GM10847 (cell line): ENCODE data around the gene GMDS.

Experiments used
- POLR2A ChIP-seq: IDR thresholded peaks from 2 replicates; pipeline ENCODE4 v1.6.1; 2011; ENCODE audit not compliant: insufficient read length; ENCODE audit errors: extremely low read depth

GMDS gene

GRCh38 chr6:2249126-2249525 lies 3.7 kb upstream of the GMDS start:
- no peak for TF ChIP-seq POLR2A

DNA sequence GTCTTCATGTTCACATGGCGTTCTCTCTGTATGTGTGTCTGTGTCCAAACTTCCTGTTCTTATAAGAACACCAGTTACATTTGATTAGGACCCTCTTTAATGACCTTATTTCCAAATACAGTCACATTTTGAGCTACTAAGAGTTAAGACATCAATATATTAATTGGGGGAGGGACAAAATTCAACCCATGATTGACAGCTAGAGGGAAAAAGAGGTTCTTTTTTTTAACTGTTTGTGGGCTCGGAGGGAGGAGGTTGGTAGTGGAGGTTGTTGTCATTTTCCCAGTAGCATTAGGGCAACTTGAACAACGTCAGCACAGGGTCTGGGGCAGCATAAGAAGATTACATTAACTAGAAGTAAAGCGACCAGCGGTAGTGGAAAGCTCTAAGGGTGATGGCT lies 2.3 kb upstream of the GMDS start:
- TF ChIP-seq POLR2A = no peak

- TF ChIP-seq POLR2A = no peak
Observed at GRCh38 chr6:2245877-2246863, 765 bp upstream of the GMDS start.

- no peak for TF ChIP-seq POLR2A
Observed at GRCh38 chr6:2244261-2245102, 923 bp downstream of the GMDS start.

DNA sequence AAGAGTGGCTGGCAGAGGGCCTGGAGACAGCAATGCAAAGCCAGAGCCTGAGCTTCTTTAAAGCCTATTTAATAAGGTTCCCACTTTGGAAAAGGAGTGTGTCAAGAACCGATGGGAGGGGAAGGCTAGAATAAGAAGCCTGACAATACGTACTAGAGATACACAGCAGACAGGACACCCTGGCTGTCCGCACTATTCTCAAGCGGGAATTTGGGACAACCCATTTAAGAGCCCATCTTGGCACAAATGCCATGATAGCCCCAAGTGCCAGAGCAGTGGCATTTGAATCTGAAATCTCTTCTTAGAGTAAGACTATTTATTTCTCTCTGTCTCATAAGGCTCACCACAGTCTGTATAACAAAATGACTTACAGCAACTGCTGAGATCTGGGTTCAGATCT lies 3.1 kb downstream of the GMDS start:
- no peak for TF ChIP-seq POLR2A

DNA sequence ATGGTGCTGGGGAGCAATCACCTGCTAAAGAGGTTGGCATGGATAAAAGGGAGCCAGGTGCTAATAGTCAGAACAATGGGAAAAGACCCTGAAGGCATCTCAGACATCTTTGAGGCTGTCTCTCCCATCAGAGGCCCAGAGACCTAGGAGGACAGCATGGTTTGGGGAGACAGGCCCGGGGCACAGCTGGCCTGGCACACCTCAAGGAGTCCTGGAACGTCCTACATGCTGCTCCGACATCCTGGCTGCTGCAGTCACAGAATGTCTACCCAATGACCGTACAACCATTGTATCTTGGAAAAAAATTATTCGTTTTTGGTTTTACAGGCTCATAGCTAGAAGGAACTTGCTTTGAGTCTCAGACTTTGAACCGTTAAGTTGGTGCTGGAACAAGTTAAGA lies 4.4 kb downstream of the GMDS start:
- no peak for TF ChIP-seq POLR2A

- no peak for TF ChIP-seq POLR2A
Observed at GRCh38 chr6:2237001-2237400, 8.4 kb downstream of the GMDS start.

GRCh38 chr6:2235777-2236495 lies 9.5 kb downstream of the GMDS start:
- TF ChIP-seq POLR2A = no peak

GRCh38 chr6:2232445-2232844 lies 13.0 kb downstream of the GMDS start:
- no peak for TF ChIP-seq POLR2A

DNA sequence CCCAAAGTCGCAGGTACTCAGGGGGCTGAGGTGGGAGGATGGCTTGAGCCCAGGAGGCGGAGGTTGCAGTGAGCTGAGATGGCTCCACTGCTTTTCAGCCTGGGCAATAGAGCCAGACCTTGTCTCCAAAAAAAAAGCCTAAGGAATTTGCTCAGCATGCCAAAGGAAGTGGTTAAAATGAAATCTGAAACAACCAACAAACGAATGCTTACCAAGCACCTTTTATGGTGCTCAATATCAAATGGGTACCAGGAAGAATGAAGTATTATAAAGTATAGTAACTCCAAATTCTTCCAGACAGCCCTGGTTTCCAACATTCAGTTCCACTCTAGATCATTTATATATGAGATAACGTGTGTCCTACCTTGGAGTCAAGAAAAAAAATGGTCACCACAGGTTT lies 14.0 kb downstream of the GMDS start:
- no peak for TF ChIP-seq POLR2A

DNA sequence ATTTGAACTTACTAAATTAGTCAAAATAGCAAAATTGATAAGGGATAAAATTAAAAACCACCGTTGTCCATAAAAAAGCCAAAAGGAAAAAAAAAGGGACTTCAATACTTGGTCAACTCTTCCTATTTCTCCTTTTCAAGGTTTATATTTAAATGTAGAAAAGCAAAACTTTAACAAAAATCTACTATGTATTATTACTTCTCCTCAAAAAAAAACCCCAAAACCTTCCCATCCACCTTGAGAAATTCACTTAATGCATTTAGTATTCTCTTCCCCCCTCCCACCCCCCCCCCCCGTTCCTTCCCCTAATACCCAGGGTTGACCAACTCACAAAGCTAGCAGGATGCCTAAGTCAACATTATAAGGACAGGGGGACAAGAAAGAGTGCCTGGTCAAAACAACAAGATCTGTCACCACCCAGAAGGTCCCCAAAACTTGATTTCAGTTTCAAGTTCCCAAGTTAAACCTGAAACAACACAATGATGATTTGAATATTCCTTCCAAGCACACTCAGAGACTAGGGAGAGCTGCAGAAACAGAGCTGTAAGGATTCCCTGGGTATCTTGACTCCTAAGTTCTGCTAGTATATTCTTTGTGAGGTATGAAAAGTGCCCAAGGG lies 14.6 kb downstream of the GMDS start:
- TF ChIP-seq POLR2A = no peak

GRCh38 chr6:2229742-2230141 lies 15.7 kb downstream of the GMDS start:
- no peak for TF ChIP-seq POLR2A

GRCh38 chr6:2229039-2229438 lies 16.4 kb downstream of the GMDS start:
- TF ChIP-seq POLR2A = no peak

- no peak for TF ChIP-seq POLR2A
Observed at GRCh38 chr6:2228392-2228791, 17.0 kb downstream of the GMDS start.

DNA sequence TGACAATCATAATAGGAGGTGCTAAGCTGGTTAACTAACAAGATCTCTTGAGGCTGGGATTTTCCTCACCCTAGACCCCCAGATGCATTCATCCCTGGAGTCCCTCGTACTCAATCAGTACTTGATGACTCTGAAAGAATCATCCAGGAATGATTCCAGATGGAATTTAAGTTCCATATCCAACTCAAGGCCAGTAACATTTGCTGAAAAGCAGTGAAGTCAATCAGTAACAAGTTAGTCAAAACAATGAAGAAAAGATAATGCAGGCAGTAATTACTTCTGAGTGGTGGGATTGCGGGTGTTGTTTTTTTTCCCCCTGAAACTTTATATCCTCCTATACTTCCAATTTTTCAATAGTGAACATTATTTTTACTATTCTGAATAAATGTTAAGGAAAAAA lies 18.6 kb downstream of the GMDS start:
- TF ChIP-seq POLR2A = no peak
